Brain microvascular endothelial cell (primary cell): ENCODE measurements around the gene STMN3.
"Not testable (repeated sequence)": the region's sequence is repeated elsewhere in the genome, so short reads cannot be mapped to it uniquely, and the experiment has no call there.

Experiments
- DNase-seq: peaks from one replicate; pipeline ENCODE4 v3.0.0-alpha.2; 2020
- H3K27ac ChIP-seq: fragments of 250-450 bp; sonication (Bioruptor Pico); 2 replicates; pipeline ENCODE4 v1.5.1; 2020; ENCODE audit warnings: mild to moderate bottlenecking, moderate library complexity
- H3K27me3 ChIP-seq: fragments of 250-450 bp; sonication (Bioruptor Pico); replicated peaks from 2 replicates; pipeline ENCODE4 v1.5.1; 2020; ENCODE audit warnings: mild to moderate bottlenecking
- H3K36me3 ChIP-seq: fragments of 250-450 bp; sonication (Bioruptor Pico); replicated peaks from 2 replicates; pipeline ENCODE4 v1.5.1; 2020; ENCODE audit warnings: mild to moderate bottlenecking
- H3K4me3 ChIP-seq: 2 replicates; pipeline ENCODE4 v1.5.1; 2011; ENCODE audit warnings: low read depth, mild to moderate bottlenecking, control low read depth, low read length, moderate library complexity
- in situ Hi-C: cut with HindIII; loops from 2 replicates; pipeline ENCODE4 v1.10.0; 2017; ENCODE audit warnings: low sequenced_read_pairs, low pct_ligation_motif_present
- TF ChIP-seq, protein P1 (sequence below): IDR thresholded peaks from 2 replicates; pipeline ENCODE4 v1.5.1; 2011; ENCODE audit warnings: low read depth, mild to moderate bottlenecking, moderate library complexity, low read length, control low read depth, inconsistent platforms; ENCODE audit errors: missing control alignments

Gene STMN3

DNA sequence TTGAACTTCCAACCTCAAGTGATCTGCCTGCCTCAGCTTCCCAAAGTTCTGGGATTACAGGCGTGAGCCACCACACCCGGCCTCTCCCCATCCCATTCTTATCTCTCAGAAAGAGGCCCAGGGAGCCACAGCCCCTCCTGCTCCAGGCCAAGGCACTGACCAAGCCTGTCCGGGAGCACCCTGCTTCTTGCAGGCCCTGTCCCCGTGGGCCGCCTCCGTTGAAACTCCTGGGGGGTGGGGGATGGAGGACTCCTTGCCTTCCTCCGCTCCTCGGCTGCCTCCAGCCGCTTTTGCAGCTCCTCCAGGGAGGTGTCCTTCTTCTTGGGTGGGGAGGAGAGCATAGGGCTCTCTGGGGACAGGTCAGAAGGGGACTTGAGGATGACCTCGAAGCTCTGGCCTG lies 9.7 kb downstream of the STMN3 start:
- H3K4me3 ChIP-seq = no peak overlapping the region
- DNase-seq = no peak
- H3K27ac ChIP-seq = no peak overlapping the region
- TF ChIP-seq, protein P1, sequence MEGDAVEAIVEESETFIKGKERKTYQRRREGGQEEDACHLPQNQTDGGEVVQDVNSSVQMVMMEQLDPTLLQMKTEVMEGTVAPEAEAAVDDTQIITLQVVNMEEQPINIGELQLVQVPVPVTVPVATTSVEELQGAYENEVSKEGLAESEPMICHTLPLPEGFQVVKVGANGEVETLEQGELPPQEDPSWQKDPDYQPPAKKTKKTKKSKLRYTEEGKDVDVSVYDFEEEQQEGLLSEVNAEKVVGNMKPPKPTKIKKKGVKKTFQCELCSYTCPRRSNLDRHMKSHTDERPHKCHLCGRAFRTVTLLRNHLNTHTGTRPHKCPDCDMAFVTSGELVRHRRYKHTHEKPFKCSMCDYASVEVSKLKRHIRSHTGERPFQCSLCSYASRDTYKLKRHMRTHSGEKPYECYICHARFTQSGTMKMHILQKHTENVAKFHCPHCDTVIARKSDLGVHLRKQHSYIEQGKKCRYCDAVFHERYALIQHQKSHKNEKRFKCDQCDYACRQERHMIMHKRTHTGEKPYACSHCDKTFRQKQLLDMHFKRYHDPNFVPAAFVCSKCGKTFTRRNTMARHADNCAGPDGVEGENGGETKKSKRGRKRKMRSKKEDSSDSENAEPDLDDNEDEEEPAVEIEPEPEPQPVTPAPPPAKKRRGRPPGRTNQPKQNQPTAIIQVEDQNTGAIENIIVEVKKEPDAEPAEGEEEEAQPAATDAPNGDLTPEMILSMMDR = no peak
- no peaks in the 10 kb centered on the region for H3K36me3 ChIP-seq
- H3K27me3 ChIP-seq = no peaks in the 10 kb centered on the region
- in situ Hi-C loops = no loop called here

DNA sequence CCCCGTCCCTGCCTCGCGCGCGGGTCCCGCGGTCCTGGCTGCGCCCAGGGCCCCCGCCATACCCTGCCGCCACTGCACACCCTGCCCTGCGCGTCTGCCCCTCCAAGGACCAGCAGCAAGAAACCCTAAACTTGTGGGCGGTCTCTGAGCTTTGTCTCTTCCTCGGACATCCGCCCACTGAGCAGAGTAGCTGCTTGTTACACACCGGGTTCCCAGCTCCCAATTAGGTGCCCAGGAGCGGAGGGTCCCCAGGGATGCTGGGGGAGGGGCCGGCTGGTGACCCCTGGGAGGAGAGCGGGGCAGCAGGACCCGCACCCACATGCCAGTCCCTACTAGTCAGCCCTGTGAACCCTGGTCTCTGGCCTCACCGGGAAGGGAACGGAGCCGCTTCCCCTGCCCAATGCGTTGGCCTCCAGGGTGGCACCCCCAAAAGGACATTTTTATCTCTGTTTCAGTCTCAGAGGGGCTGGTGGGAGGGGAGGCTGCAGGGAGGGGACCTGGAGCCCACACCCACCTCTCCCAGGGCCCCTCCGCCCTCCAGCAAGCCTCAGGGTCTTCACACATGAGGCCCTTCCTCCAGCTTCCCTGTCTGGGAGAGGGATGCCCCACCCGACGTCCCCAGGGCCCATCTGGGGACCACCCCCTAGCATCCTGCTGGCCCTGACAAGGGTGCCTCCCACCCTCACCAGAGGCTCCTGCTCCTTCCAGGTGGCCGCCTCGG lies 10.5 kb downstream of the STMN3 start:
- TF ChIP-seq, protein P1 = no peak
- H3K27ac ChIP-seq = no peak overlapping the region
- H3K36me3 ChIP-seq = no peaks in the 10 kb centered on the region
- no peak overlapping the region for H3K4me3 ChIP-seq
- no peak for DNase-seq
- no peaks in the 10 kb centered on the region for H3K27me3 ChIP-seq
- in situ Hi-C loops = no loop called here

DNA sequence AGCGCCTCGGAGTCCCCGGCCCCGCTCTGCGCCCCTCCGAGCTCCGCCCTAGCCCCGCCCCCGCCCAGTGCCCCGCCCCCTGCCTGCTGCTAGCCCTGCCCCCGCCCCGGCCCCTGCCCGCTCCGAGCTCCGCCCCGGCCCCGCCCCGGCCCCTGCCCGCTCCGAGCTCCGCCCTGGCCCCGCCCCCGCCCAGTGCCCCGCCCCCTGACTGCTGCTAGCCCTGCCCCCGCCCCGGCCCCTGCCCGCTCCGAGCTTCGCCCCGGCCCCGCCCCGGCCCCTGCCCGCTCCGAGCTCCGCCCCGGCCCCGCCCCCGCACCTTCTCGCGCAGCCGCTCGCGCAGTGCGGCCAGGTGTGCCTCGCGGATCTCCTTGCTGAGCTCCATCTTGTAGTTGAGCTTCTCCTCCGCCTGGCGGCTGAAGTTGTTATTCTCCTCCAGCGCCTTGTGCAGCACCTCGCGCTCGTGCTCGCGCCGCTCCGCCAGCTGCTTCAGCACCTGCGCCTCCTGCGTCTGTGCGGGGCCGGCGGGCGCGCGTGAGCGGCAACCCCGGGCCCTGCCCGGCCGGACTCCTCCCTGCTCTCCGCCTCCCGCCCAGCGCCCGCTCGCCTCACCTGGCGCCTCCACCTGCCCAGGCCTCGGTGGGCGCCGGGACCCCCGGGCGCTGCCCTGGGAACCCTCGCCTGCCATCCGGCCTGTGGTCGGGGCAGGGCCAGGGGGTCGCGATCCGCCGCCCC lies 11.3 kb downstream of the STMN3 start:
- in situ Hi-C loops = no loop called here
- peak; percentile 54 for DNase-seq
- TF ChIP-seq, protein P1 = peak; percentile 48
- no peak overlapping the region for H3K27ac ChIP-seq
- peak overlapping the region; percentile 51 for H3K4me3 ChIP-seq
- no peaks in the 10 kb centered on the region for H3K27me3 ChIP-seq
- no peaks in the 10 kb centered on the region for H3K36me3 ChIP-seq

DNA sequence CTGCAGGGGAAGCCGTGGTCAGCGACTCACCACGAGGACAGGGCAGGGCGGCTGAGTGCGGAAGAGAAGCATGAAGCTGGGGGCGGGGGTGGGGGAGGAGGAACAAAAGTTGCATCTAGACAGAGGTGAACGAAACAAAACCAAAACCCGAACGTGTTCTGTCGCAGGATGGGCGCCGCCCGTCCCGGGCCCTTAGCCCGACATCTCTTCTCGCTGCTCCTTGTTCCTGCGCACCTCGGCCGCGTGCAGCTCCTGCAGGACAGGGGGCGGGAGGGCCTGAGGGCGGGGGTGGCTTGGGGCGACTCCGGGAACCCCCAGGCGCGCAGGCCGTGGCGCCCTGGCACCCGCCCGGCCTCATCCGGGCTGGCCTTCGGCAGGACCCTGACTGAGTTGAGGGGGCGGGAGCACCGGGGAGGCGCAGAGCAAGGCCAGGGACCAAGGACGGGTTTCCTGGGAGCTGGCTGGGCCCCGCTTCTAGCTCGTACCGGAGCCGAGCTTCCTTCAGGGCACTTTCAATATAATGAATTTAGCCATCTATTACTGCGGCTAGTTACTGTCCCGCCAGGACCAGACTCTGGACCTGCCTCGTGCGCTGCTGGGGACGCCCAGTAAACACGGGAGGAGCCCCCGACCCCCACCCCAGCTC lies 12.0 kb downstream of the STMN3 start:
- peak overlapping the region; percentile 1 for H3K27ac ChIP-seq
- H3K4me3 ChIP-seq = peak overlapping the region; percentile 51
- peak; percentile 15 for DNase-seq
- in situ Hi-C loops = no loop called here
- no peaks in the 10 kb centered on the region for H3K27me3 ChIP-seq
- TF ChIP-seq, protein P1 = no peak
- no peaks in the 10 kb centered on the region for H3K36me3 ChIP-seq

DNA sequence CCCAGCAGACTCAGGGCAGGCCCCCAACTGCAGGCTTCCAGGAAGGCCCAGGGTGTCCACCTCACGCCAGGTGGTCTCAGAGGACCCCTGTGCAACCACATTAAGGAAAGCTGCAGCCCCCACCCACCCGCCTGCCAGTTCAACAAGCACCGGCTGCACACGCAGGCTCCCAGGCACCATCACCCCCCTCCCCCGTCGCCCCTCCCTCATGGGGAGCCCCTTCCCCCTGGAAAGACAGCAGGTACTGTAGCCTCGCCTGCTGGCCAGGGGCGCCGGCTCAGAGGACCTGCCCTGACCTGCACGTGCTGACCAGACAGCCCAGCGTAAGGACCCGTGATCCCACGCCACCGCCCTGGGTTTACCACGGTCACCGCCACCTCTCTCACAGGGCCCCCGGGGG lies 12.5 kb downstream of the STMN3 start:
- not testable (repeated sequence) for H3K4me3 ChIP-seq, DNase-seq

DNA sequence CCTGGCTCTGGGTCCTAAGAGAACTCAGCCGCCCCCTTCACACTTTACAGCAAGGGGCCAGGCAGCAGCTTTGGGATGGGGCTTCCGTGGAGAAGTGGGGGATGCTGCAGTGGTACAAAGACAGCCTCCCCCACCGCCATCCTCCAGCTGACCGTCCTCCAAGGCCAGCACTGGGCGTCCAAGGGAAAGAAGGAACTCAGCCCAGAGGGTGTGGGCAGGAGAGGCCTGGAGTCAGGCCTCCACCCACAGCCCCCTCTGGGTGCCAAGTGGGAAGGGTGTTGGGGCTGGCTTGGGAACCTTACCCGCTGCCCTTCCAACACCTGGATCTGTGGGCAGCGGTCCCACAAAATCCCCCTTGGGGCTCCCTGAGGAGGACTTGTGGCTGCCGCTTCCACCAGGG lies 13.1 kb downstream of the STMN3 start:
- Histone ChIP-seq H3K4me3 (no peak overlapping the region), H3K36me3 (no peaks in the 10 kb centered on the region), H3K27me3 (no peaks in the 10 kb centered on the region), H3K27ac (no peak overlapping the region)
- TF ChIP-seq, protein P1 = no peak
- in situ Hi-C loops = no loop called here
- no peak for DNase-seq

More for the DNA sequence above, 12.5 kb downstream of the STMN3 start:
- H3K36me3 ChIP-seq, H3K27ac ChIP-seq, in situ Hi-C loops, H3K27me3 ChIP-seq: not testable (repeated sequence)
